GM04504 (cell line): Measurements from ENCODE around the gene GNB1L.

Source experiments
- DNase-seq: peaks from one replicate; pipeline ENCODE4 v3.0.0-alpha.2; 2012; ENCODE audit warnings: low read depth

The GNB1L gene

GRCh38 chr22:19775496-19776325 lies 79.0 kb downstream of the GNB1L start:
- DNase-seq = no peak

- DNase-seq = no peak
These were observed 80.0 kb downstream of the GNB1L start for GRCh38 chr22:19774628-19775027.

DNA sequence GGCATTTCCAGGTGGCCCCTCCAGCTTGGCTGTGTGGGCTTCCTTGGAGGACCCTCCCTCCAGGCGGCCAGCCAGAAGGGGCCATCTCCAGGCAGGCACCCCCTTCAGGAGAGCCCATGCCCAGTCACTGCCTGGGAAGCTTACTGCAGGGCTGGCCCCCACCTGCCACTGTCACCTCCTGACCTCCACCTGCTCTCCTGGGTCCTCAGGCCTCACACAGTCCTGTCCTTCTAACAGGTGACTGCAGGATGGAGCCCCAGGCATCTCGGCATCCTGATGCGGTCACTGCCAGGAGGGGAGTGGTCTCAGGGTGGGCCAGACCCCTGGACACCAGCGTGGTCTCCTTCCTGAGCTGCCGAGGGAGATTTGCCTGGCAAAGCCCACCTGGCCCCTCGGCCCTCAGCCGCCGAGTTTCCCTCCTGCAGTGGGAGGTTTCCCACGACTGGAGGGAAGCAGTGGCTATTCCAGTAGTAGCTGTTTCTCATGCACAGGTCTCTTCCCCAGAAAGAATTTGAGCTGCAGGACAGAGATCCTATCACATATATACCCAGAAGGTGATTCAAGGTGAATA lies 81.1 kb downstream of the GNB1L start:
- no peak for DNase-seq

- DNase-seq = no peak
These were observed 81.8 kb downstream of the GNB1L start for GRCh38 chr22:19772673-19773469.

DNA sequence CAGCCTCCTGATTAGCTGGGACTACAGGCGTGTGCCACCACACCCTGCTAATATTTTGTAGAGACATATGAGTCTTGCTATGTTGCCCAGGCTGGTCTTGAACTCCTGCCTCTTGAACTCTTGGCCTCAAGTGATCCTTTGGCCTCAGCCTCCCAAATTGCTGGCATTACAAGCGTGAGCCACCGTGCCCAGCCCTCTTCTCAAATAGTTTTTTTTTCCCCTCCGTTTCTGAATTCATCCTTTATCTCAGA lies 82.3 kb downstream of the GNB1L start:
- no peak for DNase-seq

GRCh38 chr22:19770349-19771220 lies 84.1 kb downstream of the GNB1L start:
- no peak for DNase-seq

DNA sequence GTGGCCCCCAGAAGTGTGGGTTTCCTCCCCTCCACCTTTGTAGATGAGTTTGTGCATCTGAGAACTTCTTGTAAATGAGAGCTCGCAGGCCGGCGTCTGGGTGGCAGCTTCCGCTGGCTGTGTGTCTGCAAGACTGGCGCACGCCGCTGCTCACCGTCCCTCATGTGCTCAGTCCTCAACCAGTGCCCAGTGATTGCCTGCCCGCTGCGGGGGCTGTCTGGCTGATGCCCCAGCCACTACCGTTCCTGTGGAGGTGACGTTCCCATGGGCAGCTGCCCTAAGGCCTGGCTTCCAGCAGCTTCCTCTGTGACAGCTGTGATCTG lies 85.3 kb downstream of the GNB1L start:
- no peak for DNase-seq

- DNase-seq = no peak
These were observed 87.0 kb downstream of the GNB1L start for GRCh38 chr22:19767427-19768341.

GRCh38 chr22:19766511-19767426 lies 87.9 kb downstream of the GNB1L start:
- DNase-seq = no peak

- no peak for DNase-seq
These were observed 88.5 kb downstream of the GNB1L start for GRCh38 chr22:19766240-19766510.

- no peak for DNase-seq
These were observed 89.0 kb downstream of the GNB1L start for GRCh38 chr22:19765477-19766239.

GRCh38 chr22:19764636-19765476 lies 89.8 kb downstream of the GNB1L start:
- no peak for DNase-seq

DNA sequence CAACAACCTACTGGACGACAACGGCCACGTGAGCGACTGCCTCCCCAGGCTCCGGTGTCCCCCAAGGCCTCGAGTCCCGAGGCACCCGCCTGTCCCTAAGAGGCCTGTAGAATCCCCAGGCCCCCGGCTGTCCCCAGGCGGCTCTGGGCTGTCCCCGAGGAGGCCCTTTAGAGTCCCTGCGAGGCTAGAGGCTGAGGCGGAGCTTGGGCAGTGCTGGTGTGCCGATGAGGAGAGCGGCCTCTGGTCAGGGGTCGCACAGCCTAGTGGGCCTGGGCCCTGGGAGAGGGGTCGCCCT lies 90.4 kb downstream of the GNB1L start:
- no peak for DNase-seq

- no peak for DNase-seq
These were observed 91.0 kb downstream of the GNB1L start for GRCh38 chr22:19763458-19764298.

DNA sequence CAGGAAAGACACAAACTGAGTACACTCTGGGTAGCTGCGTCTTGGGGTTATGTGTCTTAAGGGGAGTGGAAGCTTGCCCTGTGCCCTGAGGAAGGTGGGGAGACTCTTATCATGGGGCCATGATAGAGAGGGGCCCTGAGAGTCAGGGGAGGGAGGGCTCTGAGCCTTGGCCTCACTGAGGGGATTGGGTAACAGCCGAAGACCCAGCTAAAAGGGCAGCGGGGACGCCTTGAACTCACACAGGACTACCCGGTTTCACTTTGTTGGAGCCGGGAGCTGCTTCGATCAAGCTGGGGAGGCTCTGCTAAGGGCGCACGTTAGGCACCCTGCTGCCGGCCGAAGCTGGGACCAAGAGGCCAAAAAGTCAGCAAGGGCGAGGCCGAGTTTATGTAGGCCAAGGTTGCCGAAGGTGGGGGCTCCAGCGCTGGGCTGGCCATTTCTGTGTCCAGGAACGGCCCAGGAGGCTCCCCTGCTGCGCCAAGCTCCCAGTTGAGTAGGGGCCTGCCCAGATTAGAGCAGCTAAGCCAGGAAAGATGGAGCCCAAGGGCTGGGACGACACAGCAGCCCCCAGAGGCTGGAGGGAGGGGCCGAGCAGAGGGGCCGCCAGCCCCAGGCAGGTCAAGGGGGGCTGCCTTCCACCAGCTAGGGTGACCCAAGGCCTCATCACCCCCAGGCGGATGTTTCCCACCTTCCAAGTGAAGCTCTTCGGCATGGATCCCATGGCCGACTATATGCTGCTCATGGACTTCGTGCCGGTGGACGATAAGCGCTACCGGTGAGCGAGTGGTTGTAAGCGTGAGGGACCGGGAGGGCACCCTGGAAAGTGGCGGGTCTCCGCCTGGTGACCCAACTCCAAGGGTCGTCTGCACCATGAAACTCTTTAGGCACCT lies 91.9 kb downstream of the GNB1L start:
- DNase-seq = no peak

DNA sequence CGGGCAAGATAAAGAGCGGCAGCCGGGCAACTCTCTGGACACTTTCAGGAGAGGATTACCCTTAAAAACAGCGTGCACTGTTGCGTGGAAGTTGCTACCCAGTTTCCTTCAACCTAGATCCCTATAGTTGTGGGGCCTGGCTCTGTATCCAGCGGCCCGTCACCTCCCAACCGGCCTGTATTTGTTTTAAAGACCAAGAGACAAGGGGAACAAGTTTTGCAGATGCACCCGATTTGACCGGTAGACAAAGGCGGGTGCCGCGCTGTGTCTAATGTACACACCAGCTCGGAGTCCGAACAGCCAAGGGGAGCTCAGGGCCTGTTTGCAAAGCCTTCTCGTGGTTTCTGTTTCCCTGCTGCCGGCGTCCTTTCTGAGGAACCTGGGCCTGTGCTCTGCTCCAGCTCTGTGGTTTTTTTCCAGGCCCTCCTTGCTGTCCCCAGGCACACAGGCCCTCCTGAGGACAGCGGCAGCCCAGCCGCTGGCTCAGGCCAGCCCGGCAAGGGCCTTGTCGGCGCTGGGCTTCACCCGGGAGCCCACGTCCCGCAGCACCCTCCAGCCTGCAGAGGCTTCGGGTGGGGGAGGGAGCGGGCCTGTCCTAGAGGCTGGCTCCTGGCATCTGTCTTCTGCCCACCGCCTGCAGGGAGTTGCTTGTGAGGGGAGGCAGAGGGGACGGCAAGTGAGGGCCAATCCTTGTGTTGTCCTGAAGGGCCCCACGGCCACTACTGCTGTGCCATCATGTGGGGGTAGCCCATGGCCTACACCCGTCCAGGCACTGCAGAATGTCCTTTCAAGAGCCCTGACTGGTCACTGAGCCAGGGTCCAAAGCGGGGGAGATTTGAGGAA lies 92.7 kb downstream of the GNB1L start:
- no peak for DNase-seq
